WTC11 (cell line): ENCODE results near the gene WDR62. TPM values are rescaled to one million over a fixed set of nuclear protein-coding genes. Genes with fewer than 3 reads are reported as not detected.
A peak's percentile ranks its signal among the peaks of the same experiment; 100 is the strongest.

Source experiments
- ATAC-seq: fragments of 200-7000 bp; cut with Tn5 transposase; 2 replicates; pipeline ENCODE4 v1.10.0; 2021; ENCODE audit warnings: mild to moderate bottlenecking, moderate library complexity
- Bru-seq: library from RNA; stranded (reverse); fragments of 400-500 nt; gene quantifications from one replicate; lab custom pipeline; 2021; lab: Mats Ljungman, UMichigan
- CTCF ChIA-PET: fragments of 300-600 bp; sonication (Branson Sonifier 250); formaldehyde crosslinking; loops from one replicate; lab custom pipeline; 2021; ENCODE audit warnings: antibody characterized with exemption; lab: Charles Lee
- POLR2A ChIA-PET: fragments of 350-600 bp; sonication (Branson Sonifier 250); formaldehyde crosslinking; loops from one replicate; lab custom pipeline; 2021; ENCODE audit warnings: antibody characterized with exemption; lab: Charles Lee
- DNase-seq: peaks from one replicate; pipeline ENCODE4 v3.0.0; 2021; ENCODE audit warnings: low spot score
- H3K27ac Mint-ChIP-seq: 2 replicates; pipeline ENCODE4 v1.8.0; 2021; ENCODE audit warnings: mixed read lengths
- H3K27me3 Mint-ChIP-seq: 2 replicates; pipeline ENCODE4 v1.8.0; 2021; ENCODE audit warnings: low read depth, mild to moderate bottlenecking, moderate library complexity, mixed read lengths
- H3K36me3 Mint-ChIP-seq: 2 replicates; pipeline ENCODE4 v1.8.0; 2021; ENCODE audit warnings: mixed read lengths
- H3K4me1 Mint-ChIP-seq: 2 replicates; pipeline ENCODE4 v1.8.0; 2022; ENCODE audit warnings: mixed read lengths
- H3K4me3 Mint-ChIP-seq: 2 replicates; pipeline ENCODE4 v1.8.0; 2021; ENCODE audit warnings: mild to moderate bottlenecking, moderate library complexity, mixed read lengths
- H3K9me3 Mint-ChIP-seq: 2 replicates; pipeline ENCODE4 v1.8.0; 2021; ENCODE audit warnings: mixed read lengths
- CREM ChIP-seq: sonication (generic); formaldehyde crosslinking; IDR thresholded peaks from 2 replicates; pipeline ENCODE4 v1.8.1; 2022; ENCODE audit warnings: mild to moderate bottlenecking, missing genetic modification reagents, moderate library complexity
- E2F4 ChIP-seq: sonication (generic); formaldehyde crosslinking; IDR thresholded peaks from 2 replicates; pipeline ENCODE4 v1.8.1; 2022; ENCODE audit warnings: low read depth, mild to moderate bottlenecking, moderate library complexity, missing genetic modification reagents, borderline replicate concordance
- E2F5 ChIP-seq: sonication (generic); formaldehyde crosslinking; IDR thresholded peaks from 2 replicates; pipeline ENCODE4 v1.8.1; 2022; ENCODE audit warnings: mild to moderate bottlenecking, moderate library complexity, missing genetic modification reagents
- EMX1 ChIP-seq: fragments of 250-450 bp; sonication (Bioruptor Pico); IDR thresholded peaks from 2 replicates; pipeline ENCODE4 v1.8.0; 2021; ENCODE audit warnings: mild to moderate bottlenecking
- ESRRA ChIP-seq: sonication (generic); formaldehyde crosslinking; IDR thresholded peaks from 2 replicates; pipeline ENCODE4 v1.8.1; 2022; ENCODE audit warnings: mild to moderate bottlenecking, missing genetic modification reagents, borderline replicate concordance
- FOXP4 ChIP-seq: sonication (generic); formaldehyde crosslinking; IDR thresholded peaks from 2 replicates; pipeline ENCODE4 v1.8.0; 2022; ENCODE audit warnings: mild to moderate bottlenecking, missing genetic modification reagents
- GABPB1 ChIP-seq: sonication (generic); formaldehyde crosslinking; IDR thresholded peaks from 2 replicates; pipeline ENCODE4 v1.8.1; 2023; ENCODE audit warnings: mild to moderate bottlenecking, missing genetic modification reagents
- JAZF1 ChIP-seq: fragments of 250-450 bp; sonication (Bioruptor Pico); IDR thresholded peaks from 2 replicates; pipeline ENCODE4 v1.9.0; 2021; ENCODE audit warnings: moderate library complexity, mild to moderate bottlenecking, inconsistent platforms
- MAX ChIP-seq: sonication (generic); formaldehyde crosslinking; IDR thresholded peaks from 2 replicates; pipeline ENCODE4 v1.8.0; 2022; ENCODE audit warnings: mild to moderate bottlenecking, missing genetic modification reagents
- MXD4 ChIP-seq: fragments of 250-450 bp; sonication (Bioruptor Pico); IDR thresholded peaks from 2 replicates; pipeline ENCODE4 v1.8.0; 2021; ENCODE audit warnings: mild to moderate bottlenecking, moderate library complexity, borderline replicate concordance
- NFE2L1 ChIP-seq: sonication (generic); formaldehyde crosslinking; IDR thresholded peaks from 2 replicates; pipeline ENCODE4 v1.8.1; 2023; ENCODE audit warnings: missing genetic modification reagents
- NFYB ChIP-seq: sonication (generic); formaldehyde crosslinking; conservative IDR thresholded peaks from 2 replicates; pipeline ENCODE4 v1.8.0; 2022; ENCODE audit warnings: low read depth, missing genetic modification reagents
- SP1 ChIP-seq: sonication (generic); formaldehyde crosslinking; conservative IDR thresholded peaks from 2 replicates; pipeline ENCODE4 v1.8.1; 2022; ENCODE audit warnings: missing genetic modification reagents
- USF2 ChIP-seq: sonication (generic); formaldehyde crosslinking; IDR thresholded peaks from 2 replicates; pipeline ENCODE4 v1.8.1; 2023; ENCODE audit warnings: mild to moderate bottlenecking, missing genetic modification reagents, moderate library complexity
- ZMAT4 ChIP-seq: fragments of 250-450 bp; sonication (Bioruptor Pico); IDR thresholded peaks from 2 replicates; pipeline ENCODE4 v1.9.0; 2021; ENCODE audit warnings: mild to moderate bottlenecking
- ZNF138 ChIP-seq: sonication (generic); formaldehyde crosslinking; conservative IDR thresholded peaks from 2 replicates; pipeline ENCODE4 v1.8.1; 2022; ENCODE audit warnings: mild to moderate bottlenecking, moderate library complexity, missing genetic modification reagents
- ZNF396 ChIP-seq: fragments of 250-450 bp; sonication (Bioruptor Pico); IDR thresholded peaks from 2 replicates; pipeline ENCODE4 v1.8.0; 2021; ENCODE audit warnings: mild to moderate bottlenecking, moderate library complexity, borderline replicate concordance
- ZSCAN18 ChIP-seq: fragments of 250-450 bp; sonication (Bioruptor Pico); IDR thresholded peaks from 2 replicates; pipeline ENCODE4 v2.1.2; 2022; ENCODE audit warnings: mild to moderate bottlenecking, moderate library complexity
- long read RNA-seq, 3 experiments: library from RNA in 1 of 3; library from capped mRNA in 1 of 3; library from polyadenylated mRNA in 1 of 3; unstranded in 2 of 3; stranded (forward) in 1 of 3; transcript quantifications; one replicate each; pipeline ENCODE4 v2.0.0, GENCODE V29; 2021
- total RNA-seq: library from RNA; stranded (reverse); gene quantifications from 3 replicates; pipeline ENCODE4 v1.2.3, GENCODE V29; 2021
- TF ChIP-seq, protein P1 (sequence below): sonication (generic); formaldehyde crosslinking; IDR thresholded peaks from 2 replicates; pipeline ENCODE4 v1.8.1; 2023; ENCODE audit warnings: mild to moderate bottlenecking, moderate library complexity, missing genetic modification reagents
- TF ChIP-seq, protein P2 (sequence below): sonication (generic); formaldehyde crosslinking; IDR thresholded peaks from 2 replicates; pipeline ENCODE4 v1.8.1; 2023; ENCODE audit warnings: mild to moderate bottlenecking, missing genetic modification reagents, moderate library complexity
- TF ChIP-seq, protein P3 (sequence below): sonication (generic); formaldehyde crosslinking; conservative IDR thresholded peaks from 2 replicates; pipeline ENCODE4 v1.8.1; 2023; ENCODE audit warnings: mild to moderate bottlenecking, low read depth, missing genetic modification reagents, moderate library complexity

Gene WDR62
- total RNA-seq (30.9 to 40.0 TPM (median 30.9 TPM) in 3 replicates), Bru-seq, nascent RNA (percentile 63 among the genes with signal in this experiment)
- long read RNA-seq, experiment 1, full-length matches to known transcripts, result 87 of 238 reads
- long read RNA-seq, experiment 1, partial matches to known transcripts, result 43 of 238 reads
- long read RNA-seq, experiment 1, other reads (novel, unspliced or antisense), result 108 of 238 reads
- long read RNA-seq, experiment 2, partial matches to known transcripts, result 30 of 44 reads
- long read RNA-seq, experiment 2, other reads (novel, unspliced or antisense), result 14 of 44 reads
- long read RNA-seq, experiment 3, result 0 reads

DNA sequence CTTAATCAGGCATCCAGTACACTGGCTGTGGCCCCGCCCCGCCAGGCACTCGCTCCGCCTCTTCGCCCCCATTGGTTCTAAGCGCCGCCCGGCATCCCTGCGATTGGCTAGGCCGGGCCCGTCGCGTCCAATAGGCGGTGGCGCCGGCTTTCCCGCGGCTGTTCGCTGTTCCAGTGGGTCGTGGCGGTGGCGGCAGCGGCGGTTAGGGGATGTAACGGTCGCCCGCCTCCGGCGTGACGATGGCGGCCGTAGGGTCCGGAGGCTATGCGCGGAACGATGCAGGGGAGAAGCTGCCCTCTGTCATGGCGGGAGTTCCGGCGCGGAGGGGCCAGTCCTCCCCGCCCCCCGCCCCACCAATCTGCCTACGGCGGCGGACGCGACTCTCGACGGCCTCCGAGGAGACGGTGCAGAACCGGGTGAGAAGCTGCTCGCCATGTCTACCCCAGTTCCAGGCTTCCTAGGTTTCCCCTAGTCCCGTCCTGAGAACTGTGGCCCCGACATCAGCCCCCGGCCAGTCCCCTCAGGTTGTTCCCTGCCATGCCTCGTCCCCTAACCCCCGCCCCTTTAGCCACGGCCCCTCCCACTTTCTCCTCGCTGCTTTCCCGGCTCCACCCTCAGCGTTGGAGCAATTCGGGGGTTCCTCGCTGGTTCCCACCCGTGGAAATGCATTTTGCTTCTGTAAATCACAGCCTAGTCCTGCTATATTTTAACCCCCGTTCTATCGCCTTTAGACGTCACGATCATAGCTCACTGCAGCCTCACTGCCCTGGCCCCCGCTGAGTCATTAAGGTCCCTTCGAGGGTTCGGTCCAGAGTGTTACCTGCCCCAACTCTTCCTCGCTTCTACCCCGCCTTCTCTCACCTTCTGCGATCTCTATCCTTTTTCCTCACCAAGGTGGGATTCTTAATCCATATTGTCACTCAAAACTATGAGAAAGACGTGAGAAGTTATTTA lies at the start of gene WDR62:
WDR62 (plus strand) TSS at position 165 of the 954 bp plus-strand sequence; CDS start at position 240, 75 bp downstream.
- ChIA-PET POLR2A (interaction anchor here (0.5 to 1.7 kb wide), 5 partner anchors 13 to 60 kb away, joined by 4 to 18 read pairs (median 4); partner anchors contain the start of genes POLR2I, SYNE4 and TBCB), CTCF (interaction anchor here (0.6 to 1.6 kb wide), 12 partner anchors 18 to 461 kb away, joined by 3 to 11 read pairs (median 4); partner anchors contain the start of genes ALKBH6, HSPB6, LIN37 and PSENEN)
- H3K27ac Mint-ChIP-seq, result peak within 1 kb of the TSS; percentile 98
- peaks cover 13% of the 10 kb centered on the region for H3K36me3 Mint-ChIP-seq
- no peaks in the 10 kb centered on the region for H3K9me3 Mint-ChIP-seq
- peaks cover 30% of the 10 kb centered on the region for H3K4me1 Mint-ChIP-seq
- H3K27me3 Mint-ChIP-seq, result no peaks in the 10 kb centered on the region
- H3K4me3 Mint-ChIP-seq, result peak within 1 kb of the TSS; percentile 91
- ATAC-seq, result peak; percentile 72
- peak; percentile 97 for DNase-seq
- TF ChIP-seq ZNF396 (CRISPR knock-in tag) (no peak), E2F5 (CRISPR knock-in tag) (peak; percentile 89), ZMAT4 (CRISPR knock-in tag) (no peak), ESRRA (CRISPR knock-in tag) (peak; percentile 20; the same call in 1 of the 2 replicates), E2F4 (peak; percentile 83), MXD4 (CRISPR knock-in tag) (no peak), FOXP4 (CRISPR knock-in tag) (peak; percentile 46; the same call in 1 of the 2 replicates), JAZF1 (CRISPR knock-in tag) (no peak), ZNF138 (no peak), CREM (peak; percentile 6; the same call in 1 of the 2 replicates), USF2 (CRISPR knock-in tag) (no peak), EMX1 (CRISPR knock-in tag) (no peak), ZSCAN18 (CRISPR knock-in tag) (no peak), GABPB1 (peak; percentile 15; the same call in 1 of the 2 replicates), NFYB (CRISPR knock-in tag) (peak; percentile 97), SP1 (CRISPR knock-in tag) (peak; percentile 12; the same call in 1 of the 2 replicates), NFE2L1 (CRISPR knock-in tag) (0 out of 2 replicates have a peak, but pooled peaks have one; percentile 21), MAX (CRISPR knock-in tag) (0 out of 2 replicates have a peak, but pooled peaks have one; percentile 17)
- TF ChIP-seq, protein P1, sequence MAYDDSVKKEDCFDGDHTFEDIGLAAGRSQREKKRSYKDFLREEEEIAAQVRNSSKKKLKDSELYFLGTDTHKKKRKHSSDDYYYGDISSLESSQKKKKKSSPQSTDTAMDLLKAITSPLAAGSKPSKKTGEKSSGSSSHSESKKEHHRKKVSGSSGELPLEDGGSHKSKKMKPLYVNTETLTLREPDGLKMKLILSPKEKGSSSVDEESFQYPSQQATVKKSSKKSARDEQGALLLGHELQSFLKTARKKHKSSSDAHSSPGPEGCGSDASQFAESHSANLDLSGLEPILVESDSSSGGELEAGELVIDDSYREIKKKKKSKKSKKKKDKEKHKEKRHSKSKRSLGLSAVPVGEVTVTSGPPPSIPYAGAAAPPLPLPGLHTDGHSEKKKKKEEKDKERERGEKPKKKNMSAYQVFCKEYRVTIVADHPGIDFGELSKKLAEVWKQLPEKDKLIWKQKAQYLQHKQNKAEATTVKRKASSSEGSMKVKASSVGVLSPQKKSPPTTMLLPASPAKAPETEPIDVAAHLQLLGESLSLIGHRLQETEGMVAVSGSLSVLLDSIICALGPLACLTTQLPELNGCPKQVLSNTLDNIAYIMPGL (CRISPR knock-in tag), result peak; percentile 37; the same call in 1 of the 2 replicates
- TF ChIP-seq, protein P2, sequence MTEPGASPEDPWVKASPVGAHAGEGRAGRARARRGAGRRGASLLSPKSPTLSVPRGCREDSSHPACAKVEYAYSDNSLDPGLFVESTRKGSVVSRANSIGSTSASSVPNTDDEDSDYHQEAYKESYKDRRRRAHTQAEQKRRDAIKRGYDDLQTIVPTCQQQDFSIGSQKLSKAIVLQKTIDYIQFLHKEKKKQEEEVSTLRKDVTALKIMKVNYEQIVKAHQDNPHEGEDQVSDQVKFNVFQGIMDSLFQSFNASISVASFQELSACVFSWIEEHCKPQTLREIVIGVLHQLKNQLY (CRISPR knock-in tag), result no peak
- TF ChIP-seq, protein P3, sequence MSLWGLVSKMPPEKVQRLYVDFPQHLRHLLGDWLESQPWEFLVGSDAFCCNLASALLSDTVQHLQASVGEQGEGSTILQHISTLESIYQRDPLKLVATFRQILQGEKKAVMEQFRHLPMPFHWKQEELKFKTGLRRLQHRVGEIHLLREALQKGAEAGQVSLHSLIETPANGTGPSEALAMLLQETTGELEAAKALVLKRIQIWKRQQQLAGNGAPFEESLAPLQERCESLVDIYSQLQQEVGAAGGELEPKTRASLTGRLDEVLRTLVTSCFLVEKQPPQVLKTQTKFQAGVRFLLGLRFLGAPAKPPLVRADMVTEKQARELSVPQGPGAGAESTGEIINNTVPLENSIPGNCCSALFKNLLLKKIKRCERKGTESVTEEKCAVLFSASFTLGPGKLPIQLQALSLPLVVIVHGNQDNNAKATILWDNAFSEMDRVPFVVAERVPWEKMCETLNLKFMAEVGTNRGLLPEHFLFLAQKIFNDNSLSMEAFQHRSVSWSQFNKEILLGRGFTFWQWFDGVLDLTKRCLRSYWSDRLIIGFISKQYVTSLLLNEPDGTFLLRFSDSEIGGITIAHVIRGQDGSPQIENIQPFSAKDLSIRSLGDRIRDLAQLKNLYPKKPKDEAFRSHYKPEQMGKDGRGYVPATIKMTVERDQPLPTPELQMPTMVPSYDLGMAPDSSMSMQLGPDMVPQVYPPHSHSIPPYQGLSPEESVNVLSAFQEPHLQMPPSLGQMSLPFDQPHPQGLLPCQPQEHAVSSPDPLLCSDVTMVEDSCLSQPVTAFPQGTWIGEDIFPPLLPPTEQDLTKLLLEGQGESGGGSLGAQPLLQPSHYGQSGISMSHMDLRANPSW (CRISPR knock-in tag), result no peak
